ENCODE measurements around the gene ANKRD65.
A peak's percentile ranks its signal among the peaks of the same experiment; 100 is the strongest.
"Not testable (repeated sequence)": the region's sequence is repeated elsewhere in the genome, so short reads cannot be mapped to it uniquely, and the experiment has no call there.

The ANKRD65 gene

GRCh38 chr1:1417825-1418463 lies 3.1 kb downstream of the ANKRD65 start:
- DNase-seq (ENCODE audit: low read depth in 2 of 2): not testable (repeated sequence)

GRCh38 chr1:1417396-1417795 lies 3.7 kb downstream of the ANKRD65 start:
- DNase-seq (ENCODE audit: low read depth in 2 of 2): not testable (repeated sequence)

- DNase-seq (ENCODE audit: low read depth in 2 of 2): no peak
These were observed 5.3 kb downstream of the ANKRD65 start for GRCh38 chr1:1415751-1416150.

GRCh38 chr1:1412311-1412902 lies 8.7 kb downstream of the ANKRD65 start:
- not testable (repeated sequence) for DNase-seq (ENCODE audit: low read depth in 2 of 2)

- DNase-seq (ENCODE audit: low read depth in 2 of 2): no peak
These were observed 9.4 kb downstream of the ANKRD65 start for GRCh38 chr1:1411626-1412025.

- not testable (repeated sequence) for DNase-seq (ENCODE audit: low read depth in 2 of 2)
These were observed 10.8 kb downstream of the ANKRD65 start for GRCh38 chr1:1410238-1410637.

- no peak for DNase-seq (ENCODE audit: low read depth in 2 of 2)
These were observed 13.3 kb downstream of the ANKRD65 start for GRCh38 chr1:1407636-1408318.

GRCh38 chr1:1406821-1407635 lies 14.0 kb downstream of the ANKRD65 start, which contains the start of gene MRPL20:
Gene MRPL20, minus strand, starts transcription at chr1:1407293. Its CDS starts 76 bp downstream, at chr1:1407217.
- peak; percentile 92 to 93 for DNase-seq (ENCODE audit: low read depth in 2 of 2)

GRCh38 chr1:1406101-1406820 lies 14.8 kb downstream of the ANKRD65 start:
- no peak for DNase-seq (ENCODE audit: low read depth in 2 of 2)

- no peak for DNase-seq (ENCODE audit: low read depth in 2 of 2)
These were observed 17.4 kb downstream of the ANKRD65 start for GRCh38 chr1:1403653-1404052.

- not testable (repeated sequence) for DNase-seq (ENCODE audit: low read depth in 2 of 2)
These were observed 18.1 kb downstream of the ANKRD65 start for GRCh38 chr1:1402901-1403392.

GRCh38 chr1:1402072-1402900 lies 18.8 kb downstream of the ANKRD65 start:
- no peak for DNase-seq (ENCODE audit: low read depth in 2 of 2)

- no peak for DNase-seq (ENCODE audit: low read depth in 2 of 2)
These were observed 19.5 kb downstream of the ANKRD65 start for GRCh38 chr1:1401457-1402010.

- no peak for DNase-seq (ENCODE audit: low read depth in 2 of 2)
These were observed 20.3 kb downstream of the ANKRD65 start for GRCh38 chr1:1400576-1401456.

- no peak for DNase-seq (ENCODE audit: low read depth in 2 of 2)
These were observed 21.1 kb downstream of the ANKRD65 start for GRCh38 chr1:1399872-1400575.

- DNase-seq (ENCODE audit: low read depth in 2 of 2): peak; percentile 99 to 100
These were observed 21.7 kb downstream of the ANKRD65 start, which contains the start of gene CCNL2 for GRCh38 chr1:1399187-1399871. Gene CCNL2, minus strand, starts transcription at chr1:1399335. Its CDS starts 29 bp downstream, at chr1:1399306.

- DNase-seq (ENCODE audit: low read depth in 2 of 2): no peak
These were observed 22.3 kb downstream of the ANKRD65 start for GRCh38 chr1:1398677-1399186.
